DND-41 (cell line): ENCODE results near the gene SUSD4.
"Not testable (repeated sequence)": the region's sequence is repeated elsewhere in the genome, so short reads cannot be mapped to it uniquely, and the experiment has no call there.

ENCODE experiments used
- ATAC-seq: fragments of 200-7000 bp; cut with Tn5 transposase; 3 replicates; pipeline ENCODE4 v1.9.1; 2021; ENCODE audit warnings: low read depth; ENCODE audit not compliant: insufficient read depth
- DNase-seq: peaks from one replicate; pipeline ENCODE4 v3.0.0-alpha.2; 2020
- H2AFZ ChIP-seq: 2 replicates; pipeline ENCODE4 v1.6.0; 2012; ENCODE audit warnings: low read depth, low read length
- H3K27ac ChIP-seq: 2 replicates; pipeline ENCODE4 v1.5.1; 2012; ENCODE audit warnings: low read length, inconsistent platforms
- H3K27me3 ChIP-seq: fragments of 200-600 bp; sonication (generic); 2 replicates; pipeline ENCODE4 v1.6.0; 2012; ENCODE audit warnings: low read length, mild to moderate bottlenecking, inconsistent platforms; ENCODE audit not compliant: insufficient read depth, poor library complexity
- H3K36me3 ChIP-seq: 2 replicates; pipeline ENCODE4 v1.5.1; 2012; ENCODE audit warnings: low read length, inconsistent platforms; ENCODE audit not compliant: insufficient read depth
- H3K4me1 ChIP-seq: 2 replicates; pipeline ENCODE4 v1.5.1; 2012; ENCODE audit warnings: mild to moderate bottlenecking, low read length; ENCODE audit not compliant: insufficient read depth
- H3K4me2 ChIP-seq: 2 replicates; pipeline ENCODE4 v1.6.0; 2012; ENCODE audit warnings: mild to moderate bottlenecking, moderate library complexity, low read length, inconsistent platforms; ENCODE audit not compliant: insufficient read depth
- H3K4me3 ChIP-seq, 2 experiments: fragments of 200-600 bp in 1 of 2; shearing (Covaris generic) in 1 of 2; 2 replicates each; pipeline ENCODE4 v1.5.1; 2012 to 2016; ENCODE audit warnings: inconsistent platforms in 2 of 2, low read length in 2 of 2, mild to moderate bottlenecking in 2 of 2, low read depth in 1 of 2, moderate library complexity in 1 of 2
- H3K79me2 ChIP-seq: 2 replicates; pipeline ENCODE4 v1.6.0; 2012; ENCODE audit warnings: low read length, inconsistent platforms; ENCODE audit not compliant: insufficient read depth
- H3K9ac ChIP-seq: 2 replicates; pipeline ENCODE4 v1.6.0; 2012; ENCODE audit warnings: low read depth, mild to moderate bottlenecking, inconsistent platforms, low read length, moderate library complexity
- H3K9me3 ChIP-seq: 2 replicates; pipeline ENCODE4 v1.5.1; 2012; ENCODE audit warnings: low read length, moderate library complexity, mild to moderate bottlenecking, inconsistent platforms; ENCODE audit not compliant: insufficient read depth, severe bottlenecking
- H4K20me1 ChIP-seq: 2 replicates; pipeline ENCODE4 v1.6.0; 2012; ENCODE audit warnings: low read length; ENCODE audit not compliant: insufficient read depth
- CTCF ChIP-seq: IDR thresholded peaks from 2 replicates; pipeline ENCODE4 v1.5.1; 2012; ENCODE audit warnings: borderline replicate concordance, low read length, moderate library complexity, mild to moderate bottlenecking; ENCODE audit not compliant: poor library complexity, severe bottlenecking; ENCODE audit errors: extremely low read depth
- EZH2 ChIP-seq: IDR thresholded peaks from 3 replicates; pipeline ENCODE4 v1.6.1; 2012; ENCODE audit warnings: borderline replicate concordance, low read depth, mild to moderate bottlenecking, moderate library complexity, low read length, inconsistent platforms; ENCODE audit not compliant: severe bottlenecking

Gene SUSD4

GRCh38 chr1:223402790-223403142 is 38.8 kb upstream of the SUSD4 start:
- H3K79me2 ChIP-seq: no peaks in the 10 kb centered on the region
- H3K27ac ChIP-seq: no peak overlapping the region
- no peak overlapping the region for H3K9ac ChIP-seq
- H2AFZ ChIP-seq: no peak overlapping the region
- TF ChIP-seq EZH2 (no peak), CTCF (no peak)
- no peaks in the 10 kb centered on the region for H3K36me3 ChIP-seq
- no peaks in the 10 kb centered on the region for H3K9me3 ChIP-seq
- H3K4me2 ChIP-seq: no peak overlapping the region
- H3K27me3 ChIP-seq: no peaks in the 10 kb centered on the region
- H3K4me1 ChIP-seq: no peaks in the 10 kb centered on the region
- no peak overlapping the region for H3K4me3 ChIP-seq
- H4K20me1 ChIP-seq: no peaks in the 10 kb centered on the region
- no peak for DNase-seq
- no peak for ATAC-seq

GRCh38 chr1:223401873-223402789 is 38.2 kb upstream of the SUSD4 start:
- H3K9me3 ChIP-seq: no peaks in the 10 kb centered on the region
- H3K79me2 ChIP-seq: no peaks in the 10 kb centered on the region
- H3K27ac ChIP-seq: no peak overlapping the region
- no peaks in the 10 kb centered on the region for H4K20me1 ChIP-seq
- no peaks in the 10 kb centered on the region for H3K36me3 ChIP-seq
- no peak for ATAC-seq
- no peak overlapping the region for H3K9ac ChIP-seq
- TF ChIP-seq CTCF (no peak), EZH2 (no peak)
- H3K4me2 ChIP-seq: no peak overlapping the region
- no peaks in the 10 kb centered on the region for H3K4me1 ChIP-seq
- DNase-seq: no peak
- H3K27me3 ChIP-seq: no peaks in the 10 kb centered on the region
- H2AFZ ChIP-seq: no peak overlapping the region
- no peak overlapping the region for H3K4me3 ChIP-seq

- H3K36me3 ChIP-seq, DNase-seq, H3K9ac ChIP-seq, H4K20me1 ChIP-seq, H3K4me1 ChIP-seq, H3K4me2 ChIP-seq, H3K27me3 ChIP-seq, H3K9me3 ChIP-seq, H3K4me3 ChIP-seq, H3K27ac ChIP-seq, H3K79me2 ChIP-seq, ATAC-seq, H2AFZ ChIP-seq: not testable (repeated sequence)
These were observed 35.4 kb upstream of the SUSD4 start for GRCh38 chr1:223399393-223399792.

- no peak for DNase-seq
- ATAC-seq: no peak
These were observed 30.7 kb upstream of the SUSD4 start for GRCh38 chr1:223394706-223395105.

More at GRCh38 chr1:223394706-223395105, 30.7 kb upstream of the SUSD4 start:
- TF ChIP-seq CTCF: no peak
- no peak for TF ChIP-seq EZH2
- H3K79me2 ChIP-seq: no peaks in the 10 kb centered on the region
- H3K4me3 ChIP-seq: no peak overlapping the region
- no peaks in the 10 kb centered on the region for H3K36me3 ChIP-seq
- H3K27ac ChIP-seq: no peak overlapping the region
- H3K9ac ChIP-seq: no peak overlapping the region
- H3K27me3 ChIP-seq: no peaks in the 10 kb centered on the region
- H3K4me1 ChIP-seq: no peaks in the 10 kb centered on the region
- H3K4me2 ChIP-seq: no peak overlapping the region
- H2AFZ ChIP-seq: no peak overlapping the region
- H3K9me3 ChIP-seq: no peaks in the 10 kb centered on the region
- H4K20me1 ChIP-seq: no peaks in the 10 kb centered on the region
